IMR-90 (cell line): ENCODE data around the gene TXNDC11. TPM values are rescaled to one million over a fixed set of nuclear protein-coding genes. Genes with fewer than 3 reads are reported as not detected.

ENCODE experiments used
- ATAC-seq: fragments of 200-7000 bp; cut with Tn5 transposase; 2 replicates; pipeline ENCODE4 v1.9.1; 2020; ENCODE audit warnings: low read depth, mild to moderate bottlenecking, moderate library complexity
- BruUV-seq: library from RNA; stranded (reverse); fragments of 400-500 nt; replicated peaks from 2 replicates; lab custom pipeline; 2021; lab: Mats Ljungman, UMichigan
- CTCF ChIA-PET: fragments of 300-600 bp; formaldehyde crosslinking; extraction: SDS; loops from one replicate; lab custom pipeline; 2021; ENCODE audit warnings: antibody characterized with exemption; lab: Yijun Ruan, JAX
- POLR2A ChIA-PET: fragments of 300-600 bp; sonication (Branson Sonifier 250); formaldehyde crosslinking; loops from one replicate; lab custom pipeline; 2022; ENCODE audit warnings: antibody characterized with exemption; ENCODE audit not compliant: unreplicated experiment; lab: Charles Lee
- DNase-seq: peaks from one replicate; pipeline ENCODE4 v3.0.0; 2013
- H2AFZ ChIP-seq: replicated peaks from 2 replicates; pipeline ENCODE3; 2013; ENCODE audit warnings: low read length, mild to moderate bottlenecking; ENCODE audit not compliant: poor library complexity
- H2AK5ac ChIP-seq: 2 replicates; pipeline ENCODE4 v1.6.1; 2013; ENCODE audit warnings: low read depth, low read length, inconsistent platforms
- H2AK9ac ChIP-seq: replicated peaks from 2 replicates; pipeline ENCODE3; 2013; ENCODE audit warnings: mild to moderate bottlenecking, low read depth, low read length, moderate library complexity; ENCODE audit not compliant: poor library complexity
- H2BK120ac ChIP-seq: 2 replicates; pipeline ENCODE4 v1.6.1; 2013; ENCODE audit warnings: low read depth, low read length, inconsistent platforms
- H2BK15ac ChIP-seq: 3 replicates; pipeline ENCODE4 v1.6.1; 2013; ENCODE audit warnings: low read depth, low read length, inconsistent platforms
- H2BK20ac ChIP-seq: 2 replicates; pipeline ENCODE4 v1.6.1; 2013; ENCODE audit warnings: low read depth, mild to moderate bottlenecking, inconsistent platforms, low read length, moderate library complexity
- H2BK5ac ChIP-seq: 2 replicates; pipeline ENCODE4 v1.6.1; 2013; ENCODE audit warnings: mild to moderate bottlenecking, low read depth, low read length, inconsistent platforms; ENCODE audit not compliant: poor library complexity, severe bottlenecking
- H3K14ac ChIP-seq: replicated peaks from 2 replicates; pipeline ENCODE4 v1.6.1; 2013; ENCODE audit warnings: low read depth, low read length, inconsistent platforms
- H3K18ac ChIP-seq: 2 replicates; pipeline ENCODE4 v1.6.1; 2013; ENCODE audit warnings: low read depth, low read length, control low read depth
- H3K23ac ChIP-seq: 2 replicates; pipeline ENCODE4 v1.6.1; 2013; ENCODE audit warnings: low read depth, low read length, inconsistent platforms
- H3K27ac ChIP-seq: 2 replicates; pipeline ENCODE4 v1.5.1; 2013; ENCODE audit warnings: mild to moderate bottlenecking, control low read depth, low read length; ENCODE audit not compliant: insufficient read depth
- H3K27me3 ChIP-seq: 2 replicates; pipeline ENCODE4 v1.6.1; 2013; ENCODE audit warnings: low read length; ENCODE audit not compliant: control insufficient read depth, insufficient read depth
- H3K36me3 ChIP-seq: 2 replicates; pipeline ENCODE4 v1.6.1; 2013; ENCODE audit warnings: low read length, mixed read lengths; ENCODE audit not compliant: control insufficient read depth, insufficient read depth
- H3K4ac ChIP-seq: 2 replicates; pipeline ENCODE4 v1.6.1; 2013; ENCODE audit warnings: low read depth, low read length, inconsistent platforms
- H3K4me1 ChIP-seq: 2 replicates; pipeline ENCODE4 v1.6.1; 2013; ENCODE audit warnings: low read length, mixed read lengths; ENCODE audit not compliant: control insufficient read depth, insufficient read depth
- H3K4me2 ChIP-seq: 2 replicates; pipeline ENCODE4 v1.6.1; 2013; ENCODE audit warnings: low read depth, mild to moderate bottlenecking, control low read depth, low read length, moderate library complexity
- H3K4me3 ChIP-seq: 2 replicates; pipeline ENCODE4 v1.5.1; 2013; ENCODE audit warnings: low read depth, mild to moderate bottlenecking, control low read depth, low read length, moderate library complexity; ENCODE audit not compliant: insufficient read depth
- H3K56ac ChIP-seq: 2 replicates; pipeline ENCODE4 v1.6.1; 2013; ENCODE audit warnings: low read length, inconsistent platforms; ENCODE audit not compliant: insufficient read depth; ENCODE audit errors: extremely low read depth
- H3K79me1 ChIP-seq, 2 experiments: 2 replicates each; pipeline ENCODE4 v1.6.1; 2013; ENCODE audit warnings: low read length in 2 of 2, inconsistent platforms in 1 of 2, low read depth in 1 of 2
- H3K9ac ChIP-seq: 2 replicates; pipeline ENCODE4 v1.6.1; 2013; ENCODE audit warnings: low read depth, low read length, control low read depth
- H3K9me1 ChIP-seq: 2 replicates; pipeline ENCODE4 v1.6.1; 2013; ENCODE audit warnings: low read length, inconsistent platforms; ENCODE audit not compliant: insufficient read depth
- H3K9me3 ChIP-seq: 2 replicates; pipeline ENCODE4 v1.6.1; 2013; ENCODE audit warnings: low read length; ENCODE audit not compliant: control insufficient read depth, insufficient read depth
- H4K20me1 ChIP-seq: 2 replicates; pipeline ENCODE4 v1.6.1; 2013; ENCODE audit warnings: low read length, inconsistent platforms; ENCODE audit not compliant: insufficient read depth
- H4K5ac ChIP-seq: 2 replicates; pipeline ENCODE4 v1.6.1; 2013; ENCODE audit warnings: mild to moderate bottlenecking, low read depth, low read length, control low read depth
- H4K8ac ChIP-seq, 2 experiments: 2 replicates each; pipeline ENCODE4 v1.6.1; 2013; ENCODE audit warnings: low read depth in 2 of 2, low read length in 2 of 2, control low read depth in 1 of 2, inconsistent platforms in 1 of 2
- H4K91ac ChIP-seq: 2 replicates; pipeline ENCODE4 v1.6.1; 2013; ENCODE audit warnings: low read depth, low read length, inconsistent platforms; ENCODE audit not compliant: insufficient read depth
- BHLHE40 ChIP-seq: fragments of 150-350 bp; IDR thresholded peaks from 2 replicates; pipeline ENCODE4 v1.6.1; 2016; ENCODE audit warnings: mild to moderate bottlenecking, low read depth, low read length
- CEBPB ChIP-seq: IDR thresholded peaks from 2 replicates; pipeline ENCODE4 v1.6.1; 2012; ENCODE audit warnings: low read depth, low read length, improper control_type of control experiment
- CHD1 ChIP-seq: IDR thresholded peaks from 2 replicates; pipeline ENCODE4 v1.6.1; 2012; ENCODE audit warnings: low read depth, low read length, improper control_type of control experiment
- FOS ChIP-seq: fragments of 150-350 bp; IDR thresholded peaks from 2 replicates; pipeline ENCODE4 v1.6.1; 2016; ENCODE audit warnings: low read depth, low read length
- MAFK ChIP-seq: IDR thresholded peaks from 2 replicates; pipeline ENCODE4 v1.6.1; 2012; ENCODE audit warnings: low read depth, low read length, improper control_type of control experiment
- MAZ ChIP-seq: IDR thresholded peaks from 2 replicates; pipeline ENCODE4 v1.6.1; 2012; ENCODE audit warnings: low read depth, mild to moderate bottlenecking, low read length, improper control_type of control experiment, moderate library complexity, borderline replicate concordance
- NFE2L2 ChIP-seq: fragments of 150-350 bp; IDR thresholded peaks from 2 replicates; pipeline ENCODE4 v1.6.1; 2016; ENCODE audit warnings: low read depth, mild to moderate bottlenecking, low read length
- POLR2A ChIP-seq: IDR thresholded peaks from 2 replicates; pipeline ENCODE4 v1.6.1; 2012; ENCODE audit warnings: mild to moderate bottlenecking, low read depth, low read length
- RAD21 ChIP-seq: IDR thresholded peaks from 2 replicates; pipeline ENCODE4 v1.6.1; 2012; ENCODE audit warnings: low read length, improper control_type of control experiment
- RCOR1 ChIP-seq: IDR thresholded peaks from 2 replicates; pipeline ENCODE4 v1.6.1; 2012; ENCODE audit warnings: mild to moderate bottlenecking, low read length, improper control_type of control experiment; ENCODE audit not compliant: insufficient replicate concordance
- RFX5 ChIP-seq: IDR thresholded peaks from 2 replicates; pipeline ENCODE4 v1.8.0; 2012; ENCODE audit warnings: low read depth, mild to moderate bottlenecking, low read length, moderate library complexity
- WGBS, 2 experiments: methylation state at CpG; one replicate each; pipeline versions ENCODE4 v1.1.5 to v1.1.7; 2013; ENCODE audit warnings: missing lambda C conversion rate in 2 of 2; ENCODE audit not compliant: insufficient read length in 1 of 2; ENCODE audit errors: extremely low coverage in 2 of 2; 5-methylcytosine and 5-hydroxymethylcytosine counted together
- dilution Hi-C: fragments of 300-500 bp; cut with HindIII; formaldehyde crosslinking; loops from one replicate; pipeline ENCODE4 v1.14.3; 2018; ENCODE audit warnings: low sequenced_read_pairs; ENCODE audit not compliant: unreplicated experiment
- in situ Hi-C: fragments of 300-500 bp; cut with MboI; formaldehyde crosslinking; loops from 3 replicates; pipeline ENCODE4 v1.14.3; 2019; ENCODE audit warnings: low sequenced_read_pairs, inconsistent platforms, mixed read lengths
- intact Hi-C: fragments of 100-400 bp; cut with micrococcal nuclease; formaldehyde crosslinking; loops from 2 replicates; pipeline ENCODE4 v1.10.0; 2022
- polyA plus RNA-seq, 3 experiments: library from polyadenylated mRNA; depleted of rRNA; stranded (reverse); fragments of >200 nt; gene quantifications; 2 replicates each; pipeline ENCODE4 v1.2.3, GENCODE V29; 2012; ENCODE audit warnings: low replicate concordance in 1 of 3
- total RNA-seq: library from RNA; depleted of rRNA; stranded (reverse); fragments of >200 nt; gene quantifications from 2 replicates; pipeline ENCODE4 v1.2.3, GENCODE V29; 2012
- TF ChIP-seq, protein P1 (sequence below): fragments of 150-350 bp; IDR thresholded peaks from 2 replicates; pipeline ENCODE4 v1.6.1; 2017; ENCODE audit warnings: mild to moderate bottlenecking, antibody characterized with exemption, low read length, low read depth
- TF ChIP-seq, protein P2 (sequence below): conservative IDR thresholded peaks from 2 replicates; pipeline ENCODE4 v1.5.1; 2012; ENCODE audit warnings: mild to moderate bottlenecking, low read depth, low read length, improper control_type of control experiment
- TF ChIP-seq, protein P3 (sequence below): fragments of 150-350 bp; IDR thresholded peaks from 2 replicates; pipeline ENCODE4 v1.6.1; 2016; ENCODE audit warnings: low read depth, mild to moderate bottlenecking, low read length, moderate library complexity, borderline replicate concordance

TXNDC11 gene
- total and polyA plus RNA-seq, 2 of the 4 experiments (the other 2 are of a cell fraction), result 25.3 to 42.9 TPM

DNA sequence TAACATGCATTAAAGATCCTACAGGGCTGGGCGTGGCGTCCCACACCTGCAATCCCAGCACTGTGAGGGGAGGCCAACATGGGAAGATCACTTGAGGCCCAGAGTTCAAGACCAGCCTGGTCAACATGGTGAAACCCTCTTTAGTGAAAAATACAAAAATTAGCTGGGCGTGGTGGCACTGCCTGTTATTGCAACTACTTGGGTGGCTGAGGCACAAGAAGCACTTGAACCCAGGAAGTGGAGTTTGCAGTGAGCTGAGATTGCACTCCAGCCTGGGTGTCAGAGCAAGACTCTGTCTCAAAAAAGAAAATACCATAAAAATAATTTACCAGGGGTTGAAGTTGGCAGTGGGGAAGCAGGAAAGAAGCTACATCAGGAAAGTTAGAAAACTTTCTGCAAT is 12.9 kb downstream of the TXNDC11 start:
- no peaks in the 10 kb centered on the region for H3K9me3 ChIP-seq
- H3K36me3 ChIP-seq, result peaks cover 21% of the 10 kb centered on the region
- WGBS, 2 experiments, result no CpG with 5 or more reads among the region's 3 CpGs
- DNase-seq, result no peak
- no peak overlapping the region for H2AK5ac ChIP-seq
- no peak overlapping the region for H4K91ac ChIP-seq
- TF ChIP-seq MAFK (no peak), POLR2A (no peak), NFE2L2 (no peak), RAD21 (no peak), BHLHE40 (no peak), FOS (no peak), RCOR1 (no peak), MAZ (no peak), CEBPB (no peak), RFX5 (no peak), CHD1 (no peak)
- TF ChIP-seq, protein P1, sequence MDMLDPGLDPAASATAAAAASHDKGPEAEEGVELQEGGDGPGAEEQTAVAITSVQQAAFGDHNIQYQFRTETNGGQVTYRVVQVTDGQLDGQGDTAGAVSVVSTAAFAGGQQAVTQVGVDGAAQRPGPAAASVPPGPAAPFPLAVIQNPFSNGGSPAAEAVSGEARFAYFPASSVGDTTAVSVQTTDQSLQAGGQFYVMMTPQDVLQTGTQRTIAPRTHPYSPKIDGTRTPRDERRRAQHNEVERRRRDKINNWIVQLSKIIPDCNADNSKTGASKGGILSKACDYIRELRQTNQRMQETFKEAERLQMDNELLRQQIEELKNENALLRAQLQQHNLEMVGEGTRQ, result no peak
- TF ChIP-seq, protein P2, sequence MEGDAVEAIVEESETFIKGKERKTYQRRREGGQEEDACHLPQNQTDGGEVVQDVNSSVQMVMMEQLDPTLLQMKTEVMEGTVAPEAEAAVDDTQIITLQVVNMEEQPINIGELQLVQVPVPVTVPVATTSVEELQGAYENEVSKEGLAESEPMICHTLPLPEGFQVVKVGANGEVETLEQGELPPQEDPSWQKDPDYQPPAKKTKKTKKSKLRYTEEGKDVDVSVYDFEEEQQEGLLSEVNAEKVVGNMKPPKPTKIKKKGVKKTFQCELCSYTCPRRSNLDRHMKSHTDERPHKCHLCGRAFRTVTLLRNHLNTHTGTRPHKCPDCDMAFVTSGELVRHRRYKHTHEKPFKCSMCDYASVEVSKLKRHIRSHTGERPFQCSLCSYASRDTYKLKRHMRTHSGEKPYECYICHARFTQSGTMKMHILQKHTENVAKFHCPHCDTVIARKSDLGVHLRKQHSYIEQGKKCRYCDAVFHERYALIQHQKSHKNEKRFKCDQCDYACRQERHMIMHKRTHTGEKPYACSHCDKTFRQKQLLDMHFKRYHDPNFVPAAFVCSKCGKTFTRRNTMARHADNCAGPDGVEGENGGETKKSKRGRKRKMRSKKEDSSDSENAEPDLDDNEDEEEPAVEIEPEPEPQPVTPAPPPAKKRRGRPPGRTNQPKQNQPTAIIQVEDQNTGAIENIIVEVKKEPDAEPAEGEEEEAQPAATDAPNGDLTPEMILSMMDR, result no peak
- TF ChIP-seq, protein P3, sequence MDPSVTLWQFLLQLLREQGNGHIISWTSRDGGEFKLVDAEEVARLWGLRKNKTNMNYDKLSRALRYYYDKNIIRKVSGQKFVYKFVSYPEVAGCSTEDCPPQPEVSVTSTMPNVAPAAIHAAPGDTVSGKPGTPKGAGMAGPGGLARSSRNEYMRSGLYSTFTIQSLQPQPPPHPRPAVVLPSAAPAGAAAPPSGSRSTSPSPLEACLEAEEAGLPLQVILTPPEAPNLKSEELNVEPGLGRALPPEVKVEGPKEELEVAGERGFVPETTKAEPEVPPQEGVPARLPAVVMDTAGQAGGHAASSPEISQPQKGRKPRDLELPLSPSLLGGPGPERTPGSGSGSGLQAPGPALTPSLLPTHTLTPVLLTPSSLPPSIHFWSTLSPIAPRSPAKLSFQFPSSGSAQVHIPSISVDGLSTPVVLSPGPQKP, result no peak
- no peak overlapping the region for H2BK120ac ChIP-seq
- H2BK20ac ChIP-seq, result no peak overlapping the region
- H3K9me1 ChIP-seq, result peaks cover 4% of the 10 kb centered on the region; the same call in 1 of the 2 replicates
- no TSS peak for BruUV-seq
- in situ Hi-C loops (no loop called here), dilution Hi-C loops (no loop called here), intact Hi-C loops (loop anchor here (5.0 kb wide), 1 partner anchor 87 kb away; no protein-coding TSS in a partner anchor)
- H2BK15ac ChIP-seq, result no peak overlapping the region
- no peak overlapping the region for H4K8ac ChIP-seq
- H4K20me1 ChIP-seq, result peaks cover 16% of the 10 kb centered on the region; the same call in 1 of the 2 replicates
- ATAC-seq, result no peak
- H3K27me3 ChIP-seq, result no peaks in the 10 kb centered on the region
- no peak overlapping the region for H3K14ac ChIP-seq
- no peak overlapping the region for H2AFZ ChIP-seq
- ChIA-PET POLR2A (interaction anchor here (0.6 kb wide), 2 partner anchors 13 to 57 kb away, joined by 3 to 4 read pairs; partner anchors contain the start of gene TXNDC11), CTCF (no interaction called here)
- H3K4ac ChIP-seq, result no peak overlapping the region
- no peak overlapping the region for H3K4me3 ChIP-seq
- H3K18ac ChIP-seq, result no peak overlapping the region
- H3K56ac ChIP-seq, result no peak overlapping the region
- H4K5ac ChIP-seq, result no peak overlapping the region
- H3K4me2 ChIP-seq, result no peak overlapping the region
- H3K27ac ChIP-seq, result no peak overlapping the region
- no peak overlapping the region for H2BK5ac ChIP-seq
- H3K4me1 ChIP-seq, result peaks cover 5% of the 10 kb centered on the region
- H2AK9ac ChIP-seq, result no peak overlapping the region
- peaks cover 49 to 60% of the 10 kb centered on the region in 2 experiments for H3K79me1 ChIP-seq
- H3K9ac ChIP-seq, result no peak overlapping the region
- H3K23ac ChIP-seq, result no peak overlapping the region
